Liver (tissue), 9 donors: ENCODE results near the gene VSIR. TPM values are rescaled to one million over a fixed set of nuclear protein-coding genes. Genes with fewer than 3 reads are reported as not detected.

Source experiments
- DNase-seq: peaks from one replicate; pipeline ENCODE4 v3.0.0-alpha.2; 2017; ENCODE audit warnings: low spot score
- H3K27ac ChIP-seq, 2 donors: one replicate each; pipeline ENCODE4 v1.7.0; 2013; ENCODE audit warnings: inconsistent platforms in 2 of 2, low read length in 2 of 2, control low read depth in 1 of 2, low read depth in 1 of 2, mild to moderate bottlenecking in 1 of 2
- H3K27me3 ChIP-seq, 4 donors: one replicate each; pipeline versions ENCODE4 v1.6.1 to v1.7.0; 2013; ENCODE audit warnings: low read length in 3 of 4, inconsistent platforms in 1 of 4, mild to moderate bottlenecking in 1 of 4, moderate library complexity in 1 of 4; ENCODE audit not compliant: control insufficient read depth in 4 of 4, insufficient read depth in 4 of 4
- H3K36me3 ChIP-seq, 4 donors: one replicate each; pipeline versions ENCODE4 v1.6.1 to v1.7.0; 2013; ENCODE audit warnings: low read length in 3 of 4, mild to moderate bottlenecking in 3 of 4, low read depth in 1 of 4, moderate library complexity in 1 of 4; ENCODE audit not compliant: control insufficient read depth in 4 of 4, insufficient read depth in 3 of 4
- H3K4me1 ChIP-seq, 4 donors: one replicate each; pipeline versions ENCODE4 v1.6.1 to v1.7.0; 2013; ENCODE audit warnings: low read length in 3 of 4, mild to moderate bottlenecking in 3 of 4, moderate library complexity in 1 of 4; ENCODE audit not compliant: control insufficient read depth in 4 of 4, insufficient read depth in 4 of 4
- H3K4me3 ChIP-seq, 3 donors: one replicate each; pipeline versions ENCODE4 v1.6.1 to v1.7.0; 2013; ENCODE audit warnings: low read length in 3 of 3, control low read depth in 1 of 3, low read depth in 1 of 3, mild to moderate bottlenecking in 1 of 3
- H3K9ac ChIP-seq, 2 donors: one replicate each; pipeline ENCODE4 v1.7.0; 2013; ENCODE audit warnings: low read length in 2 of 2, mild to moderate bottlenecking in 2 of 2, moderate library complexity in 2 of 2, control low read depth in 1 of 2, low read depth in 1 of 2
- H3K9me3 ChIP-seq, 4 donors: one replicate each; pipeline versions ENCODE4 v1.6.1 to v1.7.0; 2013; ENCODE audit warnings: low read length in 3 of 4; ENCODE audit not compliant: control insufficient read depth in 4 of 4
- ATF3 ChIP-seq: IDR thresholded peaks from 2 replicates; pipeline ENCODE4 v1.6.1; 2016; ENCODE audit warnings: antibody characterized with exemption
- CTCF ChIP-seq: fragments of 150-350 bp; IDR thresholded peaks from 2 replicates; pipeline ENCODE4 v1.5.1; 2017; ENCODE audit warnings: improper control_type of control experiment, low read depth, low read length; ENCODE audit not compliant: missing input control
- EGR1 ChIP-seq, 2 donors: IDR thresholded peaks; 2 replicates each; pipeline ENCODE4 v1.6.1; 2016 to 2018; ENCODE audit warnings: antibody characterized with exemption in 2 of 2, low read depth in 2 of 2
- FOXA1 ChIP-seq: IDR thresholded peaks from 2 replicates; pipeline ENCODE4 v1.6.1; 2016; ENCODE audit warnings: antibody characterized with exemption
- FOXA2 ChIP-seq: IDR thresholded peaks from 2 replicates; pipeline ENCODE4 v1.6.1; 2016; ENCODE audit warnings: antibody characterized with exemption
- GABPA ChIP-seq, 2 donors: IDR thresholded peaks in 1 of 2; conservative IDR thresholded peaks in 1 of 2; 2 replicates each; pipeline ENCODE4 v1.6.1; 2016; ENCODE audit warnings: antibody characterized with exemption in 2 of 2, mild to moderate bottlenecking in 1 of 2, moderate library complexity in 1 of 2
- HNF4A ChIP-seq, 2 donors: conservative IDR thresholded peaks; 2 replicates each; pipeline ENCODE4 v1.6.1; 2016; ENCODE audit warnings: antibody characterized with exemption in 2 of 2, mild to moderate bottlenecking in 2 of 2
- HNF4G ChIP-seq: IDR thresholded peaks from 2 replicates; pipeline ENCODE4 v1.6.1; 2016; ENCODE audit warnings: antibody characterized with exemption
- JUND ChIP-seq, 2 donors: IDR thresholded peaks; 2 replicates each; pipeline ENCODE4 v1.6.1; 2016; ENCODE audit warnings: antibody characterized with exemption in 2 of 2
- MAX ChIP-seq: IDR thresholded peaks from 2 replicates; pipeline ENCODE4 v1.6.1; 2016; ENCODE audit warnings: antibody characterized with exemption
- NR2F2 ChIP-seq: IDR thresholded peaks from 2 replicates; pipeline ENCODE4 v1.6.1; 2016; ENCODE audit warnings: antibody characterized with exemption
- RAD21 ChIP-seq, 2 donors: IDR thresholded peaks; 2 replicates each; pipeline ENCODE4 v1.6.1; 2016; ENCODE audit warnings: antibody characterized with exemption in 2 of 2, mild to moderate bottlenecking in 2 of 2
- REST ChIP-seq: IDR thresholded peaks from 2 replicates; pipeline ENCODE4 v1.6.1; 2016; ENCODE audit warnings: antibody characterized with exemption, mild to moderate bottlenecking
- RXRA ChIP-seq, 2 donors: IDR thresholded peaks; 2 replicates each; pipeline ENCODE4 v1.6.1; 2017 to 2018; ENCODE audit warnings: antibody characterized with exemption in 2 of 2, mild to moderate bottlenecking in 1 of 2
- SP1 ChIP-seq: IDR thresholded peaks from 2 replicates; pipeline ENCODE4 v1.6.1; 2018; ENCODE audit warnings: antibody characterized with exemption, mild to moderate bottlenecking
- TAF1 ChIP-seq: conservative IDR thresholded peaks from 2 replicates; pipeline ENCODE4 v1.6.1; 2016; ENCODE audit warnings: antibody characterized with exemption, mild to moderate bottlenecking
- YY1 ChIP-seq: IDR thresholded peaks from 2 replicates; pipeline ENCODE4 v1.6.1; 2016; ENCODE audit warnings: antibody characterized with exemption, mild to moderate bottlenecking
- ZBTB33 ChIP-seq: IDR thresholded peaks from 2 replicates; pipeline ENCODE4 v1.6.1; 2016; ENCODE audit warnings: antibody characterized with exemption
- WGBS: extraction: QIAGEN DNeasy Blood & Tissue Kit; methylation state at CpG from one replicate; pipeline ENCODE4 v1.1.7; 2013; 5-methylcytosine and 5-hydroxymethylcytosine counted together
- polyA plus RNA-seq, 2 donors: library from polyadenylated mRNA; stranded (reverse) in 1 of 2; unstranded in 1 of 2; fragments of 200-250 nt in 1 of 2; fragments of >200 nt in 1 of 2; fragmentation: Nextera tagmentation in 1 of 2; extraction: Ambion mirVana in 1 of 2; gene quantifications; one replicate each; pipeline versions ENCODE4 v1.2.1 to v1.2.3, GENCODE V29; 2013 to 2015
- total RNA-seq, 2 donors: library from RNA; depleted of rRNA; stranded (reverse); fragments of >200 nt; gene quantifications; one replicate each; pipeline ENCODE4 v1.2.3, GENCODE V29; 2014
- donor health status: healthy.
- donor health status: healthy.
- donor health status: healthy.
- donor health status: healthy.
- donor health status: healthy.

The VSIR gene
- total and polyA plus RNA-seq, 4 donors = 7.2 to 12.2 (median 10.8) TPM

GRCh38 chr10:71777213-71777985 lies 4.1 kb upstream of the VSIR start:
- Histone ChIP-seq H3K9ac (no peak overlapping the region), H3K9me3 (no peaks in the 10 kb centered on the region), H3K36me3 (no peaks in the 10 kb centered on the region), H3K27me3 (no peaks in the 10 kb centered on the region), H3K4me3 (no peak overlapping the region), H3K27ac (no peak overlapping the region), H3K4me1 (peaks cover 0 to 11% (median 3%) of the 10 kb centered on the region in 4 donors)
- no peak for DNase-seq
- TF ChIP-seq NR2F2 = no peak
- TF ChIP-seq TAF1 = no peak
- TF ChIP-seq MAX = no peak
- TF ChIP-seq SP1 = no peak
- TF ChIP-seq JUND (IDR thresholded peaks at IDR 0.05) = no peak
- no peak for TF ChIP-seq RAD21 (IDR thresholded peaks at IDR 0.05)
- TF ChIP-seq EGR1 (IDR thresholded peaks at IDR 0.05; ENCODE audit: low read depth in 2 of 2) = no peak
- no peak for TF ChIP-seq HNF4A (conservative IDR thresholded peaks at IDR 0.05)
- TF ChIP-seq CTCF = no peak
- TF ChIP-seq HNF4G = no peak
- no peak for TF ChIP-seq ZBTB33
- TF ChIP-seq FOXA1 = no peak
- no peak for TF ChIP-seq FOXA2
- no peak for TF ChIP-seq GABPA (IDR thresholded peaks at IDR 0.05 in 1 of 2, conservative IDR thresholded peaks at IDR 0.05 in 1 of 2)
- no peak for TF ChIP-seq RXRA (IDR thresholded peaks at IDR 0.05)
- no peak for TF ChIP-seq YY1
- 97% methylated on average over 17 of the region's 17 CpGs for WGBS

GRCh38 chr10:71776481-71776925 lies 3.2 kb upstream of the VSIR start:
- H3K9me3 ChIP-seq = no peaks in the 10 kb centered on the region
- no peak overlapping the region for H3K27ac ChIP-seq
- WGBS = 64% methylated on average over 2 of the region's 2 CpGs
- peaks cover 0 to 11% (median 3%) of the 10 kb centered on the region in 4 donors for H3K4me1 ChIP-seq
- no peak for DNase-seq
- no peaks in the 10 kb centered on the region for H3K36me3 ChIP-seq
- H3K27me3 ChIP-seq = no peaks in the 10 kb centered on the region
- no peak overlapping the region for H3K4me3 ChIP-seq
- H3K9ac ChIP-seq = no peak overlapping the region
- no peak for TF ChIP-seq GABPA (IDR thresholded peaks at IDR 0.05 in 1 of 2, conservative IDR thresholded peaks at IDR 0.05 in 1 of 2)
- TF ChIP-seq SP1 = no peak
- no peak for TF ChIP-seq REST
- no peak for TF ChIP-seq YY1
- TF ChIP-seq CTCF = no peak
- TF ChIP-seq FOXA1 = no peak
- TF ChIP-seq ZBTB33 = no peak
- TF ChIP-seq ATF3 = no peak
- TF ChIP-seq MAX = no peak
- no peak for TF ChIP-seq EGR1 (IDR thresholded peaks at IDR 0.05; ENCODE audit: low read depth in 2 of 2)
- no peak for TF ChIP-seq HNF4A (conservative IDR thresholded peaks at IDR 0.05)
- TF ChIP-seq RAD21 (IDR thresholded peaks at IDR 0.05) = no peak
- no peak for TF ChIP-seq NR2F2
- TF ChIP-seq JUND (IDR thresholded peaks at IDR 0.05) = no peak
